ENCODE measurements around the gene IRGQ. TPM values are rescaled to one million over a fixed set of nuclear protein-coding genes. Genes with fewer than 3 reads are reported as not detected.

IRGQ gene
- total RNA-seq, 1 experiment from 2014 or later: 24.1 TPM

- no peak within 1 kb of the TSS for H2BK20ac ChIP-seq (ENCODE audit: low read depth, low read length, poor library complexity, severe bottlenecking)
- H3K4me3 Mint-ChIP-seq: peak within 1 kb of the TSS; percentile 83 to 87
- H3K9me3 Mint-ChIP-seq: no peaks in the 10 kb centered on the region; a peak in 2 of 5 replicates
- H2BK5ac ChIP-seq (ENCODE audit: insufficient read length, low read length): no peak within 1 kb of the TSS
- peak; percentile 95 for DNase-seq
- no peak within 1 kb of the TSS for H2BK15ac ChIP-seq (ENCODE audit: low read depth, low read length)
- no peaks in the 10 kb centered on the region for H3K9me3 ChIP-seq (ENCODE audit: control insufficient read depth, low read depth, low read length)
- H3K27me3 ChIP-seq (ENCODE audit: insufficient read depth, low read length): no peaks in the 10 kb centered on the region
- peaks cover 14% of the 10 kb centered on the region for H3K23me2 ChIP-seq (ENCODE audit: insufficient read length, low read depth, low read length, poor library complexity, severe bottlenecking)
- no peaks in the 10 kb centered on the region for H3K79me1 ChIP-seq (ENCODE audit: insufficient read depth, low read depth, low read length, poor library complexity, severe bottlenecking)
- no peaks in the 10 kb centered on the region for H4K20me1 ChIP-seq (ENCODE audit: control insufficient read depth, insufficient read depth, insufficient read length)
- peak within 1 kb of the TSS; percentile 63 for H3K27ac ChIP-seq (ENCODE audit: insufficient read length, low read depth, low read length)
- H3T11ph ChIP-seq (ENCODE audit: low read length): no peak within 1 kb of the TSS
- TF ChIP-seq CTCF (conservative IDR thresholded peaks at IDR 0.05): no peak
- H3K23ac ChIP-seq (ENCODE audit: insufficient read length, low read depth, low read length): no peak within 1 kb of the TSS
- H3K4me1 ChIP-seq (ENCODE audit: insufficient read depth, low read length): no peaks in the 10 kb centered on the region; the same call in 1 of the 2 replicates
- peak within 1 kb of the TSS; percentile 32 for H4K91ac ChIP-seq (ENCODE audit: insufficient read length, low read depth, low read length)
- WGBS (ENCODE audit: extremely low coverage, insufficient read length, low lambda C conversion rate): no CpG with 5 or more reads among the region's 81 CpGs
- H3K4me2 ChIP-seq (ENCODE audit: insufficient read depth, insufficient read length, low read length): peak within 1 kb of the TSS; percentile 75
- H3K14ac ChIP-seq (ENCODE audit: insufficient read depth, low read length): peak within 1 kb of the TSS; percentile 97
- H4K8ac ChIP-seq (replicated peaks; ENCODE audit: insufficient read length, low read depth, low read length): no peak within 1 kb of the TSS
- peaks cover 22 to 34% of the 10 kb centered on the region in 2 experiments for H3K4me1 Mint-ChIP-seq
- H3K9ac ChIP-seq (ENCODE audit: extremely low read depth, insufficient read length, low read length): peak within 1 kb of the TSS; percentile 79
- peak within 1 kb of the TSS; percentile 11 for H3K56ac ChIP-seq (ENCODE audit: insufficient read length, low read depth, low read length)
- no peaks in the 10 kb centered on the region for H3K27me3 Mint-ChIP-seq (ENCODE audit: low read depth)
- H3K27ac Mint-ChIP-seq: peak within 1 kb of the TSS; percentile 99 to 100 (median 100)
- no peak within 1 kb of the TSS for H2BK12ac ChIP-seq (ENCODE audit: insufficient read length, low read depth, low read length)
- peaks cover 6 to 16% (median 9%) of the 10 kb centered on the region in 3 experiments; a peak in 6 of 7 replicates for H3K36me3 Mint-ChIP-seq (ENCODE audit: insufficient read depth in 1 of 3, low read depth in 3 of 3)
- no peaks in the 10 kb centered on the region for H3K79me2 ChIP-seq (ENCODE audit: insufficient read depth, low read length)
- peak within 1 kb of the TSS; percentile 44 for H4K5ac ChIP-seq (ENCODE audit: insufficient read length, low read depth, low read length)
- no peak within 1 kb of the TSS for H2AFZ ChIP-seq (ENCODE audit: low read length)
- H2AK5ac ChIP-seq (ENCODE audit: insufficient read length, low read length): no peak within 1 kb of the TSS
- H2BK120ac ChIP-seq (ENCODE audit: low read depth, low read length, poor library complexity, severe bottlenecking): peak within 1 kb of the TSS; percentile 61
- peak within 1 kb of the TSS; percentile 46; the same call in 1 of the 2 replicates for H3K4ac ChIP-seq (ENCODE audit: low read depth, low read length)
- peak within 1 kb of the TSS; percentile 98 for H3K18ac ChIP-seq (ENCODE audit: insufficient read length, low read depth, low read length)
Measured at GRCh38 chr19:43619262-43620060, 23.5 kb upstream of the IRGQ start, which contains the start of gene ZNF428. TSS of gene ZNF428 (minus strand) at chr19:43619629. CDS start at chr19:43614304, 5,325 bp downstream.
